HG03565 (cell line): ENCODE data around the gene DACH1.

Experiments used
- ATAC-seq: cut with Tn5 transposase; IDR thresholded peaks from one replicate; pipeline ENCODE4 v1.9.1; 2021; ENCODE audit warnings: mild to moderate bottlenecking, moderate library complexity; ENCODE audit not compliant: unreplicated experiment

The DACH1 gene

DNA sequence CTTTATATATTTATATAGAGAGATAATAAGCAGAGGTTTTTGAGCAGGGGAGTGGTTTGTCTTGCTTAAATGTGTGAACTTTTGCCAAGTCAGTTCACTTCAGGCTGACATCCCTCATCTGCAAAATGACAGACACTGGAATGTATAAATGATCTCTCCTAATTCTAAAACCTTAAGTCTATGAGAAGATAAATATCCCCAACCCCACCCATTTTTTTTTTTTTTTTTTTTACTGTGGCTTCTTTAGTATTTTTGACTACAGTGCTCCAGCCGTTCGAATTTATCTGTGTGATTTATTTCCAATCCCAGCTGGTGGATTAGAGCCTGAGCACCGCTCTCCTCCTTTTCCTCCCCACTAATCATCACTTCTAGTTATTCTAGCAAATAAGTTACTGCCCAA is 234.8 kb downstream of the DACH1 start:
- no peak for ATAC-seq

DNA sequence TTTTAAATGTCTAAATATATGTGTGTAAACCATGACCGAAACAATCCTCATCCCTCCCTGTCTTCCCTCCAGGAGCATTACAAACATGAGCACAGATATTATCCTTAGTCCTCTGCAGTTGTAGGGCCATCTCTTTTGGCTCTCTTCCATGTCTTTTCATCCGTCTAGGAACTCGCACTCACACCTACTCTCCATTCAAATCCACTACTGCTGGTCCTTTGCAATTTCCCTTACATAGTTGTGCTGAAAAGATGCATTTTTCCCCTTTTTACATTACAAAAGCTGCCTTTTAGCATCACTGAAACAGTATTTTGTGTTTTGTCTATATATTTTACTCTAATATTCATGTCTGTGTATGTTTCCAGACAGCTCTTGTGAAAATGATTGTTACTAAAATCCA is 237.8 kb downstream of the DACH1 start:
- no peak for ATAC-seq

DNA sequence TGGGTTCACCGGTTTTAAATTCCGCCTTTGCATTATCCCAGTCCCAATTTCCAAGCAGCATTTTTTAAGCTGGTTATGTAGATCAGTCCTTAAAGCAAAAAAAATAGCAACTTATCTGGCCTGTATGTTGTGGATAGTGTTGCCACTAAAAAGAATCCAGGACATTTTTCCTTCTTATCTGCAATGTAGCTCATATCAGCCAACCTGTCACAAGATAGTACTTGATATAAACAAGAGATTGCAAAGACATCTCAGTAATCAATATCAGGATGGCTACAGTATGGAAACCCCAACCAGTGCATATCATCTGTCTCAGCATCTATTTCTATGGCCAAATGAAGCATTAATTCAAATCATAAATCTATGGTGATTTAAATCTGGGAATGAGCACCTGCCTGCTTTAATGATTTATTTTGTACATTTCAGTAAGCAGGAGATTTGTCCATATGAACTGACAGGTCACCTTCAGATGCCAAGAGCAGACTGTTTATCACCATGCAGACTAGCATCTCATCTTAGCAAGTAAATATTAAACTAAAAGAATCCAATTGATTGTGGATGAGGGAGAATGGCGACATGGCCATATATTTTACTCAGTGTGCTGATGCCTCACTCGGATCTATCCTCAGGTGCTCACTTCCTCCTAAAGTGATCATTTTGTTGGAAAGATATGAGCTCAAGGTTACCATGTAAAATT is 240.4 kb downstream of the DACH1 start:
- no peak for ATAC-seq

DNA sequence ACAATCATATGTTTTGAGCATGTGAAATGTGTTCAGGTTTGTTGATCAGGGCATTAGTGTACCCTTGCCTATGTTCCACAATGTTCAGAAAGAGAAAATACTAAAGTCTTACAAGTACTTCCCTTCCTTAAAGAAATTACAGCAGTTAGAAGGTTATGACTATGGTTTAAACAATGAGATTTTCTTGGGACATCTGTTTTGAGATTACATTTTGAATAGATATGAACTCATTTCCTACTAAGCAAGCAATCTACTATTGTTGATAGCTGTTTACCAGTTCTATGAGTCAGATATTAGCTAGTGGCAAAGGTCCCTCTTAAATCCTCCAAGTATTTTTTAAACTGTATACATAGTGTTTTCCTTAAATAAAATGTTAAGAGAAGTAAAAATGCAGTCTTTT is 241.3 kb downstream of the DACH1 start:
- no peak for ATAC-seq

DNA sequence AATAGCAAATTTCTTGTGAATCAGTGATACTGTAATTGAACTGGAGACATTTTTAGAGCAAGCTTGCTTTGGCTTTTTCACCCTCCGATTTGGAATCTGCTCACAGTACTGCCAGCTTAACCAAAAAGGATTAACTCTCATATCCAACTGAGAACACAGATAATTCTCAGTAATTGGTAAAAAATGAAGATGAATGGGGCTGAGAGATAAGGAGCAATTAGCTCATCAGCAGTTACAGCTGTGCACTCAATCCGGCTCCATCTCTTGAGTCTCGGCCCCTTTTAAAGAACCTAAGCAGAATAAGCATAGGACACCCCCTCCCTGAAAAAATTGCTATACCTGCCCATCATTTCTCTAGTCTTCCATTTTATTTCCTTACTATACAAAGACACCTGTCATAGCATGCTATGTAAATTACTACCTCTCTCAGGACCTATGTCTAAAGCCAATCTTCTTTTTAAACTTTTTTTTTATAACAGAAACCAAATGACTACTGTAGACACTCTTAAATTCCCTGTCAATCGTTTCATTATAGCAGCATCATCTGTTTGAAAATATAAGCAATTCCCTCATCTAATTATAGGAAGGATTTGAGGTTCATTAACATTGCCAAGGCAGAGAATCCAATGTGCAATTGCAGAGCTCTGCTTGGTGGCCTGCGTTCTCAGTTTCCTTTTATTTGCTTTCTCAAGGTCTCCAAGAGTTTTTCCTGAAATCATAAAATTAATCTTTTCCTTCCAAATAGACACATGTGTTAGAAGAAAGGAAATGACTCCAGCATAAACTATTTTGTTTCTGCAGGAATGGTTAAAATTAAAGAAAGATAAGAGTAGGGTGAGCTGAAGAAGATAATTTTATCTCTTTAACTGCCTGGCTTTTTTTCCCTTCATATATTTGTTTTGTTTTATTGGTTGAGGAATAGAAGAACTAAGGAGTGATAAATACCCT is 242.1 kb downstream of the DACH1 start:
- no peak for ATAC-seq

DNA sequence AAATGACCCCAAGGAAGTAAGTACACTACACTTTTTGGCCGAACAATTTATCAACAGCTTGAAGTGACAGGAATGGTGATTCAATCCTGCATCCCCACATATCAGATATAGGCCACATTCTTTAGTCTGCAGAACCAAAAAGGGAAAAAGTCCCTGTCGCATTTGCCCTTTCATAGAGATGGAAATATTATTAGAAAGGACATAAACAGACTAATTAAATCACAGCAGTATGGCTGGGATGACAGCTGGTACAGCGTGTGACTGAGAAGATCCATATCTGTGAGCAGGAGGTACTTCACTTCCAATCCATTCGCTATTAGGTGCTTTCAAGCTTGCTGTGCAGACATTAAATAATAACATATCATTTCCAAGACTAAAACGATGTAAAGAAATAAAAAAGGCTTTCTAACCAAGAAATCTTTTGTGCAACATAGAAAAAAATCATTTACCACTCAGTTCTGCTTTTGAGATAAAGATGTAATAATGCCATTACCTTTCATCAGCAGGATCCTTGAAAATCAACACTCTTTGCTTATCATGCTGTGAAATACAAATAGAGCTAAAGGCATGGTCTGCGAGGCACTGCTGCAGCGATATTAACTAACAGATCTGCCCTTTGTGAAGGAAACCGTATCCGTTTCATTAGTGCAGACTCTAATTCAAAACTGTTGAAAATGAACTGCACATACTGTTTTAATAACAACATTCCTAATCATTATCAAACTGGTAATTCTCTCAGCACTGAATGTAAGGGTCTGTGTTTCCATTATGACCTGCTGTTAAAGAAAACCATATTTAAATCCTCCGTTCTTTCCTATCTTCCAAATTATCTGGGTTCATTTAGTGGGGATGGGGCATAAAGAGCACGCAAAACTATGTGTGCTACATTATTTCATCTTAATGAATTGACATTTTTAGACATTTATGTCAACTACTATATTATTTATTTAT is 245.6 kb downstream of the DACH1 start:
- ATAC-seq, result no peak

DNA sequence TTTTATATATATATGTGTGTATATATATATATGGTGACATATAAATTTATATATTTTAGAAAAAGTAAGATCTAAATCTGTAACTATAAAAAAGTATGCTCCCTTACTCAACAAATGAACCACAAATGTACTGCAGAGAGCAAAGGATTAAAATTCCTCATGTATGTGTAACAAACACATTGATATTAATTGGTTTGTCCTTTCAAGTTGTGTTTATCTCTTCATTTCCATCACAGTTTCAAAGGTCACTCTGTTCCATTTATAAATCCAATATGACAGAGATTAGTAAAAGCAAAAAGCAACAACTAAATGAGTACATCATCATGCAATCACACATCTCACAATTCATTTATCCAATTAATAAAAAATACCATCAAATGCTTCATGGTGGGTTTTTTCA is 247.9 kb downstream of the DACH1 start:
- ATAC-seq, result no peak

DNA sequence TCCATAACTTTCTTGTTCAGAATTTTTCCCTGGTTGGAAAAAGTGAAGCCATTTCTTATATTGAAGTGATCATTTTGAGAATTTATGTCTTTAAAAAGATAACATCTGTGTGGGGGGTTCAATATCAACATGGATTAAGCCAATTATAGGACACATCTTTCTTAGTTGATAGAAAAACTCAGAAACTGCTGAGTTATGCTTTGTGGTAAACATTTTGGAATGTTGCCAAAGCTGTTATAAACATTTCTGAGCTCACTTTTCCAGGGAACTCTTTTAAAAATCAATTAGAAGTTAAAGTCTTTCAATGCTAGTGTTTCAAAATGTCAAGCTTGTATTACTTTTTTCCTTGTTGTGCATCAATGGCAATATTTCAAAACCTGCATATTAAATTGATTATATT is 248.8 kb downstream of the DACH1 start:
- ATAC-seq, result no peak

DNA sequence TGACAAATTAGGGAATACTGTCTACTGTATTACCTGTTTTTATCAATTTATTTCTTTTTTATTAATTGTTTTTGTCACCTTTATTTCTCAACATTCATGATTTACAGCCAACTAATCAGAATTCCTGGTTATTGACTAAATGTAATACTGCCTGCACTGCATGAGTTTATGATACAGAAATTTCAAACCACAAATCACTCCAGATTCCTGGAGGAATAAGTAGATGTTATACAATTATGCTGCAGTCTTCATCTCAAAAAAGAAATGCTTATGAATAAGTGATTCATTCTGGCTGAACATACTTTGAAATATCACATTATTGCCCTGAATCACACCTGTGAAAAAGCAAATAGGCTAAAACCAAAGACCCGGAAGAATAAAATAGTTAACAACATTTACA is 249.7 kb downstream of the DACH1 start:
- no peak for ATAC-seq

DNA sequence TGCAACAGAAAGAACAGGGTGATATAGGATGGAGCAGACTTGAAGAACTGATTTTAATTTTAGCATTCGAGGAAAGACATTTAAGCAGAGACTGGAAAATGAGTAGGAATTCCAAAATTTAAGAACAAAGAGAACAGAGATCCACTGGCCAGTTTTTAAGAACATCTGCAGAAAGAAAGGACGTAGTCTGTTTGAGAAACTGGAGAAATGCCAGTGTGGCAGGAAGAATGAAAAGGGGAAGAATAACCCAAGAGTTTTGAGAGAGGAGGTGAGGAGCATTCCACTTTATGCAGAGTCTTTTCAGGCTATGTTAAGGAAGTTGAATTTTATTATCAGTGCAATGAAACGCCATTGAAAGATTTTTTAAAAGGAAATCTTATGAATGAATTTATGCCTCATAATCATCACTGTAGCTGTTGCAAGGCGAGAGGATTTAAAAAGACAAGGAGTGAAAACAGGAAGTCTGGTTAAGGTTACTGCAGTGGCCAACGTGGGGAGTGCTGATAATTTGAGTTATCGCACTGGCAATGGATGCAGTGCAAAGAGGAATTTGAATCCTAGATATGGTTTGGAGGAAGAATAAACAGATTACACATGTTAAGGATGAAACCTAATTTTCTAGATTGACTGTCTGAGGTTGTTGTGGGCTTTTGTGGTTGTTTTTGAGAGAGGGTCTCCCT is 253.8 kb downstream of the DACH1 start:
- no peak for ATAC-seq

DNA sequence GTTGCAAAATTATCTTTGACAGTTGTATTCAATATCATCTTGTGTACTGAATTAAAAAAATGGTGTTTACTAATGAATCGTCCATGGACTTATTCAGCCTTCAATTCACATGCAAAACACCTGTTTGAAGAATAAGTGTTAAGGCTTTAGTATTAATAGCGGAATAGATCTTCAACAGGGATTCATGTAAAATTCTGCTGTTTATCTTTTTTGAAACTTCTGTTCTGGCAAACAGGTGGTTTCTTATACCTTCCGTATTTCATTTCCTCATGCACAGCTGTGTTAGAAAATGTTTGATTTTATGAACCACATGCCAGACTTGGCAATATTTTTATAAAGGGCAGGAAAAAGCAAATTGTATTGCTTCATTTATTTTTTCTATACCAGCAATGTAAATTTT is 255.7 kb downstream of the DACH1 start:
- no peak for ATAC-seq

DNA sequence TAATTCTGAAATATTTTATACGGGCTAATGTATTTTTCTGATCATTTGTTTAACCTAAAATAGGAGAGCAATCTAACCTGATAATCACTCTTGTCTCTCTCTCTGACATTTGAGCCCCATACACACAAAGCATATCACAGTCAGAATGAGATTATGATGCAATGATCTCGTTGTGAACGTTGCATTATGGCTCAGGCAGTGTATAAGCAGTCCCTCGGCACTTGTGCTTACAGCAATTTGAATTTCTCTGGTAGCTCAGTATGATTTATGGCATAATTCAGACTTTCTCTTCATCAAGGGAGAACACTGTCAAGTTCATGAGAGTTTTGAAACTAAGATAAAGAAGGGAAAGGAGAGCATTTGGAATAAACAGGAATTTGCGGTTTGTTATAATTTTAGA is 256.1 kb downstream of the DACH1 start:
- ATAC-seq, result no peak

DNA sequence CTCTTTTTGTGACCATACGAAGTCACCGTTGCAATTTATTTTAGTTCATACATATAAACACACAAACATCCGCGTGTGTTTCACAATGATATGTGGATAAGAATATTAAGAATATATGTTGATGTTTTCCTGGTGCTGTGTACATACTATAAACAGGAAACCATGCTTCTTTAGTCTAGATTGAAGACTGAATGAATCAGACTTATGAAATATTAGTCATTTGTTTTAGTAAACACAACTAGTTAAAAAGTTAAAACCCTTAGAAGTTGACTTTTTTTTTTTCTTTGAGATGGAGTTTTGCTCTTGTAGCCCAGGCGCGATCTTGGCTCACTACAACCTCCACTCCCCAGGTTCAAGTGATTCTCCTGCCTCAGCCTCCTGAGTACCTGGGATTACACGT is 257.7 kb downstream of the DACH1 start:
- no peak for ATAC-seq

DNA sequence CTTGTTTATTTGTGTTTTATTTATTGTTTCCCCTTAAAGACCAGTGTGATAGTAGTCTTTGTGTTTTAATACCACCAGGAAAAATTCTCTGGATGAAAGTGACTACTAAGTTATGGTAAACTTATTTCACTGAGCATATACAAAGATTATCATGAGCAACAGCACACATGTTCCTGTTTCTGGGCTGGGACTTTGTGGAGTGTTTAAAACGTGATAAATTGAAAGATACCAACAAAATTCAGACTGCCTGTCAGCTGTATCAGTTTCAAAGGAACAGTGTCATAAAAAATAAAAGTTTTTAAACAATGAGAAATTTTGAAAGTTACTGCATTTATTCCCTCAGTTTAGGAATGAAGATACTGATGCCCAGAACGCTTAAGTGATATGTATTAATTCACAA is 259.4 kb downstream of the DACH1 start:
- no peak for ATAC-seq

DNA sequence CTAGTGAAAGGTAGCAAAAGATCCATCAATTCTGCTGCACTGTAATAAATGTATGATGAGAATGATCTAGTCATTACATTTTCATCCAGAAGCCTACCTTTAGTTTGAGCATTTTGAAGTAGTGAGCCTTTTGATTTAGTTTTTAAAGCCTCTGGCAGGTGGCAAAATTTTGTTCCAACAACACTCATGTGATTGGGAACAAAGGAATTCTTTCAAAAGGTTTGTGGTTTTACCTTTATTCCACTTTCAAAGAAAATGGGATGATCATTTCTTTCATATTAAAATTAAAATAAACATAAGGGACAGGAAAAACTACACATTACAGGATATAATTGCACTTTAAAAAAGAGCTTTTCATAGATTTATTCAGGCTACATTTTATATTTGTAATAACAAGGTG is 260.2 kb downstream of the DACH1 start:
- no peak for ATAC-seq

DNA sequence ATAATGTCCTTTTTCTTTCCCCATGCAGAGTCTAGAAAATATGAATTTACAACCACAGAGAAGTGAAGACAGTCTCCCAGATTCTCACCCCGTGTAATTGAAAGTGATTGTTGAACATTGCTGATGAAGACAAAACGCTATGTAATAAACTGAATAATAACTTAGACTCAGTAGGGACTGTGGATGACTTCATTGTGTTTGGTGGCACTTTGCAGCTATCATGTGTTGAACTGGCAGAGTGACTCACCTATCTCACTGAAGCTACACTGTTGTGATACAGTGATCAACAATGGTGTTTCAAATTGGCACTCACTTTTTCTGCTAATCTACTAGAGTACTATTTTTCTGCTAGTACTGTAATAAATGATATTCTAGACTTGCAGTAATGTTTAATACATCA is 261.3 kb downstream of the DACH1 start:
- ATAC-seq, result no peak

DNA sequence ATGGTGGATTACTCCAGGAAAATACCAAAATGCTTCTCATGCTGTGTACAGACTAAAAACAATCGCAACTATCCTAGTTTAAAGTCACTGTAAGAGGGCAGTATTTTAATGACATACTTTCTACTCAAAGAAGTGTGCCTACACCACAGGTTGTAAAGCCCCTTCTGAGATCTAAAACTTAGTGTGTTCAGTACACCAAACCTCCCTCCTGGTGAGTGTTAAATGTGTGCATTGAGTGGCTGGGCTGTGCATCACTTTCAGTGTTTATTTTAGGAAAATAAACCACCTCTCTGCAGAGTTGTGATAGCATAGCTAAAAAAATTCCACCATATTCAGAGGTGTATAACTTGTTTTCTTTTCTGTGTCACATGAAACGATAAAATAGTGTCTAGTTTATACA is 263.7 kb downstream of the DACH1 start:
- ATAC-seq, result no peak

DNA sequence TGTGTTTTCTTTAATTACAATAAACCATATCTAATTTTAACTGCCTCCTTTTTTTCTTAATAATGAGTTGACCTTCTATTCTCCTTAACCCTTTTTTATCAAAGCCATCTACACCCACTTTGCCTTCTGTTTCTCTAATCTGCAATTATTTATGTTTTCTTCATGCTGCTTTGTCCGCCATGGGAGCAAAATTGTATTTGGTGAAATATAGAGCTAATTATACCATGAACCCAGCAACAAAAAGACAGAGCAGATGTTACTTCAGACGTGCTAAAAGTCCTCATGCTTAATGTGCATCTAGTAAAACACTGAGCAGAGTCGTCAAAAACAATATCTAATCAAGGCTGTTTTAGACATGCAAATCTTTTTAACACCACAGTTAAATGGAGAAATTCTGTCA is 264.7 kb downstream of the DACH1 start:
- no peak for ATAC-seq

DNA sequence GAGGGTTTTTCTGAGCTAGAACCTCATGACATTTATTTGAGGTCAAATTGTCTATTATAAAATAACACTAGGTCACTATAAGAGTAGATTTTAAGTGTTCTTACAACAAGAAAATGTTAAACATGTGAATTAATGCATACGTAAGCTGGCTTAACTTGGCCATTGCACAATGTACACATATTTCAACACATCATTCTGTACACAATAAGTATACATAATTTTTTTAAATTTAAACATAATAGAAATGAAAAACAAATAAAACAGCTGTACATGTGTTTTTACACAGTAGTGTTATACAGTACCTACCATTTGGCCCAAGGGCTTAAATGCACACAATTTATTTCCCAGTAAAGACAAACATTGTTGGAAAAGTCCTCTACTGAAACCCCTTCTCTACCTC is 269.9 kb downstream of the DACH1 start:
- no peak for ATAC-seq

DNA sequence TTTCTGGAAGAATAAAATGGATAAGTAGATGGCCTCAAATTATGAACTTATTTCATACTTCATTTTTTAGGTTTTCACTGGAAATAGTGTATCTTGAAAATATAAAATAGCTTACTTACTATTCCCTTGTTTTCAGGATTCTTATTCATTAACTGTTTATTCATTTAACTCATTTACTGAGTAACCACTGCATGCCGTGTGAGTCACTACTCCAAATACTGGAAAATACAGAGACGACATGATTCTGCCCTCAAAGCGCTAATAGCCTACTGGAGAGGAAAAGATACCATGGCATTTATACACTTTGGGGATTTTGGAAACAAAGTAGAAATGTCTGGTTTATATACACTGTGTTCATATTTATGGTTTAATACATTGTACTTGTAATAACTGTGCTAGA is 270.9 kb downstream of the DACH1 start:
- ATAC-seq, result no peak

DNA sequence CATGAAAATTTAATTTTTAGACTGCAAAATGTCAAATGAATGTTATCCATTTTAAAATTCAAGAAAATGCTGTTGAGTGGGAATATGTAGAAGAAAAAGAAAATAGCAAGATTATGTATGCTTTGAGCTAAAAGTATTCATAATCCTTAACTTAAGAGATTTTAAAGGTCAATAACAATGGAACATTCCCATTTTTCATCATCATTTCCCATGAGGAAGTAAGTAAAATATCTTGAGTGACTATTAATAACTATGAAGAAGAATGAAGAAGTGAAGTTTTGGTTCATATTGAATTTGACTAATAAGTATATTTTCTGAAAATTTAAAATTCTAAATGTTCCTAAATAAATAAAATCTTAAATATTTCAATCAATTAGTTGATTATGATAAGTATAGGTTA is 273.4 kb downstream of the DACH1 start:
- no peak for ATAC-seq
